ENCODE measurements around the gene CDCP2.

- TF ChIP-seq CTCF (IDR thresholded peaks at IDR 0.05) (no peak), SIN3A (IDR thresholded peaks at IDR 0.05; ENCODE audit: borderline replicate concordance, insufficient read depth, low read depth, low read length) (no peak)
Observed at GRCh38 chr1:54084794-54085193, 68.0 kb downstream of the CDCP2 start.
